GM21367 (cell line): ENCODE measurements around the gene BMX.

Experiments used
- ATAC-seq: cut with Tn5 transposase; IDR thresholded peaks from one replicate; pipeline ENCODE4 v1.9.1; 2021; ENCODE audit not compliant: unreplicated experiment

Gene BMX

GRCh38 chrX:15505101-15505500, 4.5 kb downstream of the BMX start:
- no peak for ATAC-seq

- no peak for ATAC-seq
These were observed 6.4 kb downstream of the BMX start for GRCh38 chrX:15507005-15507404.

GRCh38 chrX:15509845-15510244, 9.2 kb downstream of the BMX start:
- ATAC-seq = no peak

- no peak for ATAC-seq
These were observed 11.0 kb downstream of the BMX start for GRCh38 chrX:15511563-15511962.

- no peak for ATAC-seq
These were observed 11.9 kb downstream of the BMX start for GRCh38 chrX:15512401-15512965.

- ATAC-seq = no peak
These were observed 13.7 kb downstream of the BMX start for GRCh38 chrX:15514279-15514678.

- ATAC-seq = no peak
These were observed 15.3 kb downstream of the BMX start for GRCh38 chrX:15515931-15516330.

- ATAC-seq = no peak
These were observed 21.9 kb downstream of the BMX start for GRCh38 chrX:15522464-15522863.

- no peak for ATAC-seq
These were observed 22.5 kb downstream of the BMX start for GRCh38 chrX:15523088-15523487.

GRCh38 chrX:15524417-15524816, 23.8 kb downstream of the BMX start:
- no peak for ATAC-seq

- no peak for ATAC-seq
These were observed 25.2 kb downstream of the BMX start for GRCh38 chrX:15525664-15526416.

- no peak for ATAC-seq
These were observed 28.6 kb downstream of the BMX start for GRCh38 chrX:15529165-15529564.

- no peak for ATAC-seq
These were observed 29.7 kb downstream of the BMX start for GRCh38 chrX:15530318-15530717.

GRCh38 chrX:15546745-15547144, 46.1 kb downstream of the BMX start:
- no peak for ATAC-seq

GRCh38 chrX:15547356-15547755, 46.7 kb downstream of the BMX start:
- ATAC-seq = no peak

- ATAC-seq = no peak
These were observed 48.8 kb downstream of the BMX start for GRCh38 chrX:15549189-15550012.

- no peak for ATAC-seq
These were observed 58.6 kb downstream of the BMX start for GRCh38 chrX:15559227-15559626.

GRCh38 chrX:15560924-15561323, 60.3 kb downstream of the BMX start:
- ATAC-seq = no peak

GRCh38 chrX:15563056-15563455, 62.4 kb downstream of the BMX start:
- no peak for ATAC-seq

- peak; percentile 74 for ATAC-seq
These were observed 64.5 kb downstream of the BMX start for GRCh38 chrX:15564981-15565579.

GRCh38 chrX:15566244-15566643, 65.6 kb downstream of the BMX start:
- no peak for ATAC-seq

- ATAC-seq = no peak
These were observed 66.7 kb downstream of the BMX start for GRCh38 chrX:15567267-15567666.
